ENCODE results near the gene DHDDS. TPM values are rescaled to one million over a fixed set of nuclear protein-coding genes. Genes with fewer than 3 reads are reported as not detected.

Gene DHDDS
- total and polyA plus RNA-seq, 5 donors: 21.5 to 34.0 (median 29.4) TPM

DNA sequence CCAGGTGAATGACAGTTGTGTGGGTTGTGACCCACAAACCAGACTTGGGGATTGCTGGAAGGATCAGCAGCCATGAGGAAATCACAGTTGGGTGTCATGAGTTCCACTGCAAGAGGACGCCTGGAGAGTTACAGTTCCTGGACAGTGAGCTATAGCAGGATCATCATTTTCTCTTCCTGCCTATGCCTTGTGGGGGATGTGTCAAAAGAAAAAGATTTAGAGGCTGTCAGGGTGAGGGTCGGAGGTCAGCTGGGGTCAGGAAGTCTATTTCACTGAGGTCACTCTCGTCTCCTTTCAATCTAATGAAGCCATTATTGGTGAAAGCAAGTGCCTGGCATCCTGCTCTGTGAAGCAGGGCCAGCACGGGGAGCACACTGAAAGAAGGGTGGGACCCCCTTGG lies 28.5 kb upstream of the DHDDS start:
- intact Hi-C loops (cut with DNase I): no loop called here
- Histone ChIP-seq H3K27me3 (ENCODE audit: control insufficient read depth, insufficient read depth) (no peaks in the 10 kb centered on the region), H3K27ac (ENCODE audit: low read length) (no peak overlapping the region), H3K4me1 (ENCODE audit: control insufficient read depth, insufficient read depth, low read length) (no peaks in the 10 kb centered on the region), H3K9me3 (ENCODE audit: control insufficient read depth, low read length) (no peaks in the 10 kb centered on the region), H3K4me3 (ENCODE audit: low read length) (no peak overlapping the region)
- DNase-seq (no peak), ATAC-seq (no peak)
- 22% methylated on average over 4 of the region's 4 CpGs for WGBS

- no peaks in the 10 kb centered on the region for H3K4me1 ChIP-seq (ENCODE audit: control insufficient read depth, insufficient read depth, low read length)
- intact Hi-C loops (cut with DNase I): no loop called here
- no peaks in the 10 kb centered on the region for H3K9me3 ChIP-seq (ENCODE audit: control insufficient read depth, low read length)
- no peaks in the 10 kb centered on the region for H3K27me3 ChIP-seq (ENCODE audit: control insufficient read depth, insufficient read depth)
- no peak for ATAC-seq
- H3K4me3 ChIP-seq (ENCODE audit: low read length): no peak overlapping the region
- no peak for DNase-seq
- 77% methylated on average over 2 of the region's 2 CpGs for WGBS
- no peak overlapping the region for H3K27ac ChIP-seq (ENCODE audit: low read length)
Measured at GRCh38 chr1:26404641-26405040, 27.5 kb upstream of the DHDDS start.

GRCh38 chr1:26405281-26405915 lies 26.7 kb upstream of the DHDDS start:
- peaks cover 3% of the 10 kb centered on the region for H3K27me3 ChIP-seq (ENCODE audit: control insufficient read depth, insufficient read depth)
- no peaks in the 10 kb centered on the region for H3K4me1 ChIP-seq (ENCODE audit: control insufficient read depth, insufficient read depth, low read length)
- ATAC-seq (no peak), DNase-seq (no peak)
- H3K4me3 ChIP-seq (ENCODE audit: low read length): no peak overlapping the region
- H3K27ac ChIP-seq (ENCODE audit: low read length): no peak overlapping the region
- intact Hi-C loops (cut with DNase I): no loop called here
- H3K9me3 ChIP-seq (ENCODE audit: control insufficient read depth, low read length): no peaks in the 10 kb centered on the region
- WGBS: 55% methylated on average over 7 of the region's 7 CpGs

GRCh38 chr1:26408604-26409003 lies 23.5 kb upstream of the DHDDS start:
- no peak overlapping the region for H3K4me3 ChIP-seq (ENCODE audit: low read length)
- H3K27me3 ChIP-seq (ENCODE audit: control insufficient read depth, insufficient read depth): peaks cover 4% of the 10 kb centered on the region
- H3K27ac ChIP-seq (ENCODE audit: low read length): no peak overlapping the region
- intact Hi-C loops (cut with DNase I): no loop called here
- no peaks in the 10 kb centered on the region for H3K9me3 ChIP-seq (ENCODE audit: control insufficient read depth, low read length)
- no peaks in the 10 kb centered on the region for H3K4me1 ChIP-seq (ENCODE audit: control insufficient read depth, insufficient read depth, low read length)
- ATAC-seq: peak; percentile 82 to 89
- 3% methylated on average over 12 of the region's 12 CpGs for WGBS
- peak; percentile 71 to 89 (median 85) for DNase-seq

DNA sequence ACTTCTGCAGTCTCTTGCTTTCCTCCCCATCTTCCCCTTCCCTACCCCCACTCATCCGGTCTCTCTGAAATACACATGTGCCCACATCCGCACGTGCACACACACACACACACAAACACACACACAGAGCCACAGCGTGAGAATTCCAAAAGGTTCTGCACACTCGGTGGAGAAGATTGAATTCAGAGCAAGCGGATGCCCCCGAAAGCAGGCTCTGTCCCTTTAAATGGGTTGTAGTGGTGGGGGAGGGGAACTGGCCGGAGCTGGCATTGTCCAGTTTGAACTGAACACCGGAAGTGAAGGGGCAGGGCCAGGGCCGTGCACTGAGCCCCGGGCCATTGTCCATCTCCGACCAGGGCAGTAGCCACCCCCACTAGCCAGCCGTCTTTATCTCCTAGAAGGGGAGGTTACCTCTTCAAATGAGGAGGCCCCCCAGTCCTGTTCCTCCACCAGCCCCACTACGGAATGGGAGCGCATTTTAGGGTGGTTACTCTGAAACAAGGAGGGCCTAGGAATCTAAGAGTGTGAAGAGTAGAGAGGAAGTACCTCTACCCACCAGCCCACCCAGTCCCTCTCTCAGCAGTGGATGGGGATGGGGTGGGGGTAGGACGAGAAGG lies 22.8 kb upstream of the DHDDS start:
- 2% methylated on average over 16 of the region's 16 CpGs for WGBS
- DNase-seq (no peak), ATAC-seq (no peak)
- Histone ChIP-seq H3K27ac (ENCODE audit: low read length) (no peak overlapping the region), H3K27me3 (ENCODE audit: control insufficient read depth, insufficient read depth) (peaks cover 4% of the 10 kb centered on the region), H3K4me3 (ENCODE audit: low read length) (no peak overlapping the region), H3K4me1 (ENCODE audit: control insufficient read depth, insufficient read depth, low read length) (no peaks in the 10 kb centered on the region), H3K9me3 (ENCODE audit: control insufficient read depth, low read length) (no peaks in the 10 kb centered on the region)
- intact Hi-C loops (cut with DNase I): no loop called here

GRCh38 chr1:26410706-26411623 lies 21.2 kb upstream of the DHDDS start, which contains the start of gene LIN28A:
LIN28A (plus strand) TSS chr1:26410817; CDS start chr1:26410892, 75 bp downstream.
- H3K4me3 ChIP-seq (ENCODE audit: low read length): no peak within 1 kb of the TSS
- DNase-seq (no peak), ATAC-seq (no peak)
- peaks cover 4% of the 10 kb centered on the region for H3K27me3 ChIP-seq (ENCODE audit: control insufficient read depth, insufficient read depth)
- intact Hi-C loops (cut with DNase I): no loop called here
- H3K27ac ChIP-seq (ENCODE audit: low read length): no peak within 1 kb of the TSS
- WGBS: 3% methylated on average over 70 of the region's 70 CpGs
- no peaks in the 10 kb centered on the region for H3K4me1 ChIP-seq (ENCODE audit: control insufficient read depth, insufficient read depth, low read length)
- H3K9me3 ChIP-seq (ENCODE audit: control insufficient read depth, low read length): no peaks in the 10 kb centered on the region

GRCh38 chr1:26411624-26412074 lies 20.5 kb upstream of the DHDDS start:
- Histone ChIP-seq H3K4me3 (ENCODE audit: low read length) (no peak overlapping the region), H3K9me3 (ENCODE audit: control insufficient read depth, low read length) (no peaks in the 10 kb centered on the region), H3K4me1 (ENCODE audit: control insufficient read depth, insufficient read depth, low read length) (no peaks in the 10 kb centered on the region), H3K27ac (ENCODE audit: low read length) (no peak overlapping the region), H3K27me3 (ENCODE audit: control insufficient read depth, insufficient read depth) (peaks cover 4% of the 10 kb centered on the region)
- intact Hi-C loops (cut with DNase I): no loop called here
- no peak for ATAC-seq
- WGBS: 9% methylated on average over 20 of the region's 20 CpGs
- DNase-seq: no peak

DNA sequence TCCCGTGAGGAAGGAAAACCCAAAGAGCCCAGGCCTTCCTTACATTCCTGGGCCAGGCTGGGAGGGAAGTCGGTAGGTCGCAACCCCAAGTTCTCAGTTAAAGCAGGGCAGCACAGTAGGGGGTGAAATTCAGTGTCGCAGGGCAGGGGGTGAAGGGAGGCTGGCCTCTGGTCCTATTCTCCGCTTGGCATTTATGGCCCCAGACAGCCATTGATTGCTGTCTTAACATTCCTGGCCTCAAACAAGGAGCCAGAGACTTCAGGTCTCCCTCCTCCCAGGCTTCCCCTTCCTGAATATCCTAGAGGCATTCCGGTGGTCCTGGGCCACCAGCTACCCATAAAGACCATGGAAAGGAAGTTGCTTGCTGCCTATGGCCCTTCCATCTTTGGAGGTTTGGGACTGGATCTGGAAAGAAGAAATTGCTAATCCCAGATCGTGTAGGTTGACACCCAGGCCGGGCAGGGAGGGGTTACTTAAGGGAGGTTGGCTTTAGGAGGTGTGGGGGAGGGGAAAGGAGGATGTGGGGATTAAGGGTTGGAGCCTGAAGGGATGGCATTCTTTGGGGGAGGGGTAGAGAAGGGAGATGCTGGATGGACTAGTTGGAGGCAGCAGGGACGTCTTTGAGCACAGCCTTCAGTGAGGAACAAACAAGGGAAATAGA lies 19.8 kb upstream of the DHDDS start:
- Histone ChIP-seq H3K27ac (ENCODE audit: low read length) (no peak overlapping the region), H3K9me3 (ENCODE audit: control insufficient read depth, low read length) (no peaks in the 10 kb centered on the region), H3K4me3 (ENCODE audit: low read length) (no peak overlapping the region), H3K4me1 (ENCODE audit: control insufficient read depth, insufficient read depth, low read length) (no peaks in the 10 kb centered on the region), H3K27me3 (ENCODE audit: control insufficient read depth, insufficient read depth) (peaks cover 4% of the 10 kb centered on the region)
- intact Hi-C loops (cut with DNase I): no loop called here
- ATAC-seq (no peak), DNase-seq (no peak)
- WGBS: 15% methylated on average over 9 of the region's 9 CpGs

GRCh38 chr1:26413031-26413430 lies 19.1 kb upstream of the DHDDS start:
- H3K27me3 ChIP-seq (ENCODE audit: control insufficient read depth, insufficient read depth): peaks cover 4% of the 10 kb centered on the region
- H3K4me3 ChIP-seq (ENCODE audit: low read length): no peak overlapping the region
- DNase-seq: no peak
- no peaks in the 10 kb centered on the region for H3K4me1 ChIP-seq (ENCODE audit: control insufficient read depth, insufficient read depth, low read length)
- no peak for ATAC-seq
- intact Hi-C loops (cut with DNase I): no loop called here
- H3K27ac ChIP-seq (ENCODE audit: low read length): no peak overlapping the region
- no peaks in the 10 kb centered on the region for H3K9me3 ChIP-seq (ENCODE audit: control insufficient read depth, low read length)
- WGBS: 2% methylated on average over 1 of the region's 1 CpG

- H3K4me3 ChIP-seq (ENCODE audit: low read length): no peak overlapping the region
- WGBS: 21% methylated on average over 9 of the region's 9 CpGs
- DNase-seq: peak; percentile 68 to 87 (median 71)
- intact Hi-C loops (cut with DNase I): no loop called here
- no peaks in the 10 kb centered on the region for H3K4me1 ChIP-seq (ENCODE audit: control insufficient read depth, insufficient read depth, low read length)
- H3K27ac ChIP-seq (ENCODE audit: low read length): no peak overlapping the region
- no peaks in the 10 kb centered on the region for H3K9me3 ChIP-seq (ENCODE audit: control insufficient read depth, low read length)
- no peaks in the 10 kb centered on the region for H3K27me3 ChIP-seq (ENCODE audit: control insufficient read depth, insufficient read depth)
- ATAC-seq: peak; percentile 80 to 85
Measured at GRCh38 chr1:26417111-26417759, 14.9 kb upstream of the DHDDS start.
